ENCODE measurements around the gene PHLPP2. TPM values are rescaled to one million over a fixed set of nuclear protein-coding genes. Genes with fewer than 3 reads are reported as not detected.

The PHLPP2 gene, protein sequence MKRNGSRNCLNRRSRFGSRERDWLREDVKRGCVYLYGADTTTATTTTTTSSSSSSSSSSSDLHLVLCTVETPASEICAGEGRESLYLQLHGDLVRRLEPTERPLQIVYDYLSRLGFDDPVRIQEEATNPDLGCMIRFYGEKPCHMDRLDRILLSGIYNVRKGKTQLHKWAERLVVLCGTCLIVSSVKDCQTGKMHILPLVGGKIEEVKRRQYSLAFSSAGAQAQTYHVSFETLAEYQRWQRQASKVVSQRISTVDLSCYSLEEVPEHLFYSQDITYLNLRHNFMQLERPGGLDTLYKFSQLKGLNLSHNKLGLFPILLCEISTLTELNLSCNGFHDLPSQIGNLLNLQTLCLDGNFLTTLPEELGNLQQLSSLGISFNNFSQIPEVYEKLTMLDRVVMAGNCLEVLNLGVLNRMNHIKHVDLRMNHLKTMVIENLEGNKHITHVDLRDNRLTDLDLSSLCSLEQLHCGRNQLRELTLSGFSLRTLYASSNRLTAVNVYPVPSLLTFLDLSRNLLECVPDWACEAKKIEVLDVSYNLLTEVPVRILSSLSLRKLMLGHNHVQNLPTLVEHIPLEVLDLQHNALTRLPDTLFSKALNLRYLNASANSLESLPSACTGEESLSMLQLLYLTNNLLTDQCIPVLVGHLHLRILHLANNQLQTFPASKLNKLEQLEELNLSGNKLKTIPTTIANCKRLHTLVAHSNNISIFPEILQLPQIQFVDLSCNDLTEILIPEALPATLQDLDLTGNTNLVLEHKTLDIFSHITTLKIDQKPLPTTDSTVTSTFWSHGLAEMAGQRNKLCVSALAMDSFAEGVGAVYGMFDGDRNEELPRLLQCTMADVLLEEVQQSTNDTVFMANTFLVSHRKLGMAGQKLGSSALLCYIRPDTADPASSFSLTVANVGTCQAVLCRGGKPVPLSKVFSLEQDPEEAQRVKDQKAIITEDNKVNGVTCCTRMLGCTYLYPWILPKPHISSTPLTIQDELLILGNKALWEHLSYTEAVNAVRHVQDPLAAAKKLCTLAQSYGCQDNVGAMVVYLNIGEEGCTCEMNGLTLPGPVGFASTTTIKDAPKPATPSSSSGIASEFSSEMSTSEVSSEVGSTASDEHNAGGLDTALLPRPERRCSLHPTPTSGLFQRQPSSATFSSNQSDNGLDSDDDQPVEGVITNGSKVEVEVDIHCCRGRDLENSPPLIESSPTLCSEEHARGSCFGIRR (N-terminal part only)
- 4.9 and 5.7 TPM in 2 replicates for total RNA-seq (2014; rRNA removed; shearing (Covaris generic))

GRCh38 chr16:71724320-71724751 is at the start of gene PHLPP2:
Gene PHLPP2, minus strand, starts transcription at chr16:71724701. Its CDS starts 9,906 bp downstream, at chr16:71714795.

GRCh38 chr16:71626018-71626857 is 98.3 kb downstream of the PHLPP2 start, which contains the start of gene MARVELD3:
Gene MARVELD3, plus strand, starts transcription at chr16:71626184. Its CDS starts 46 bp downstream, at chr16:71626230.

Small RNA genes within 50 kb of the gene (small RNA-seq; reads per million reads assigned to genes)
- gene RNU6-208P, result not detected
- gene SNORA70D, result not detected
- gene SNORD71, result 975 reads per million, percentile 99 among the genes with 10 or more reads in this experiment

Other genes with a start within 250 kb of the PHLPP2 start
- gene ZNF19, start 235.4 kb downstream of the PHLPP2 start, total RNA-seq (2014; rRNA removed; shearing (Covaris generic)), result 2.1 and 4.6 TPM in 2 replicates
- gene CHST4, start 198.3 kb downstream of the PHLPP2 start, total RNA-seq (2014; rRNA removed; shearing (Covaris generic)), result not detected in 2 replicates
- not detected in 2 replicates for gene TAT, start 147.6 kb downstream of the PHLPP2 start, total RNA-seq (2014; rRNA removed; shearing (Covaris generic))
- not detected in 2 replicates for gene MARVELD3, start 98.5 kb downstream of the PHLPP2 start, total RNA-seq (2014; rRNA removed; shearing (Covaris generic))
- gene AP1G1, start 84.1 kb upstream of the PHLPP2 start, total RNA-seq (2014; rRNA removed; shearing (Covaris generic)), result 69.3 and 82.5 TPM in 2 replicates
- gene ATXN1L, start 121.3 kb upstream of the PHLPP2 start, total RNA-seq (2014; rRNA removed; shearing (Covaris generic)), result 12.2 and 14.0 TPM in 2 replicates
- gene ZNF821, start 159.5 kb upstream of the PHLPP2 start, total RNA-seq (2014; rRNA removed; shearing (Covaris generic)), result 3.7 and 3.9 TPM in 2 replicates
- 105 and 107 TPM in 2 replicates for gene IST1, start 170.8 kb upstream of the PHLPP2 start, total RNA-seq (2014; rRNA removed; shearing (Covaris generic))

All from A375 (cell line).